Dermis blood vessel endothelial cell (primary cell): ENCODE measurements around the gene ATF4. TPM values are rescaled to one million over a fixed set of nuclear protein-coding genes. Genes with fewer than 3 reads are reported as not detected.
A peak's percentile ranks its signal among the peaks of the same experiment; 100 is the strongest.

Experiments used
- DNase-seq: peaks from one replicate; pipeline ENCODE4 v3.0.0; 2010
- total RNA-seq: library from RNA; depleted of rRNA; stranded (reverse); fragments of >200 nt; gene quantifications from 2 replicates; pipeline ENCODE4 v1.2.3, GENCODE V29; 2014

The ATF4 gene
- total RNA-seq, 1 donor from 2014 or later = 159 TPM

GRCh38 chr22:39529487-39529851 is 9.1 kb downstream of the ATF4 start:
- no peak for DNase-seq

- DNase-seq = no peak
These were observed 9.8 kb downstream of the ATF4 start for GRCh38 chr22:39530116-39530515.

- DNase-seq = peak; percentile 56
These were observed 10.4 kb downstream of the ATF4 start for GRCh38 chr22:39530692-39531331.

- peak; percentile 99 for DNase-seq
These were observed 12.1 kb downstream of the ATF4 start, which contains the start of gene RPS19BP1 for GRCh38 chr22:39532215-39533073. TSS of gene RPS19BP1 (minus strand) at chr22:39532748. CDS start at chr22:39532738, 10 bp downstream.

GRCh38 chr22:39534092-39534506 is 13.7 kb downstream of the ATF4 start:
- DNase-seq = no peak

- DNase-seq = peak; percentile 82
These were observed 14.4 kb downstream of the ATF4 start for GRCh38 chr22:39534591-39535356.

- DNase-seq = no peak
These were observed 15.0 kb downstream of the ATF4 start for GRCh38 chr22:39535357-39535725.

- no peak for DNase-seq
These were observed 15.6 kb downstream of the ATF4 start for GRCh38 chr22:39535831-39536449.

- no peak for DNase-seq
These were observed 16.3 kb downstream of the ATF4 start for GRCh38 chr22:39536711-39537110.

GRCh38 chr22:39537975-39538374 is 17.6 kb downstream of the ATF4 start:
- DNase-seq = no peak

GRCh38 chr22:39543095-39543494 is 22.7 kb downstream of the ATF4 start:
- DNase-seq = peak; percentile 60

- DNase-seq = peak; percentile 59
These were observed 25.3 kb downstream of the ATF4 start for GRCh38 chr22:39545386-39546365.

GRCh38 chr22:39546889-39547586 is 26.7 kb downstream of the ATF4 start:
- DNase-seq = no peak

- DNase-seq = no peak
These were observed 27.2 kb downstream of the ATF4 start for GRCh38 chr22:39547587-39547947.

GRCh38 chr22:39553429-39553828 is 33.1 kb downstream of the ATF4 start:
- DNase-seq = no peak

- no peak for DNase-seq
These were observed 33.8 kb downstream of the ATF4 start for GRCh38 chr22:39554151-39554550.

GRCh38 chr22:39556970-39557841 is 36.8 kb downstream of the ATF4 start:
- peak; percentile 25 for DNase-seq

GRCh38 chr22:39558254-39558727 is 37.9 kb downstream of the ATF4 start:
- no peak for DNase-seq

GRCh38 chr22:39558950-39559349 is 38.6 kb downstream of the ATF4 start:
- DNase-seq = no peak
